IMR-90 (cell line): Measurements from ENCODE around the gene CAMKMT. TPM values are rescaled to one million over a fixed set of nuclear protein-coding genes. Genes with fewer than 3 reads are reported as not detected.

Experiments
- ATAC-seq: fragments of 200-7000 bp; cut with Tn5 transposase; 2 replicates; pipeline ENCODE4 v1.9.1; 2020; ENCODE audit warnings: low read depth, mild to moderate bottlenecking, moderate library complexity
- BruUV-seq: library from RNA; stranded (reverse); fragments of 400-500 nt; replicated peaks from 2 replicates; lab custom pipeline; 2021; lab: Mats Ljungman, UMichigan
- CTCF ChIA-PET: fragments of 300-600 bp; formaldehyde crosslinking; extraction: SDS; loops from one replicate; lab custom pipeline; 2021; ENCODE audit warnings: antibody characterized with exemption; lab: Yijun Ruan, JAX
- POLR2A ChIA-PET: fragments of 300-600 bp; sonication (Branson Sonifier 250); formaldehyde crosslinking; loops from one replicate; lab custom pipeline; 2022; ENCODE audit warnings: antibody characterized with exemption; ENCODE audit not compliant: unreplicated experiment; lab: Charles Lee
- DNase-seq: peaks from one replicate; pipeline ENCODE4 v3.0.0; 2013
- H2AFZ ChIP-seq: replicated peaks from 2 replicates; pipeline ENCODE3; 2013; ENCODE audit warnings: low read length, mild to moderate bottlenecking; ENCODE audit not compliant: poor library complexity
- H2AK5ac ChIP-seq: 2 replicates; pipeline ENCODE4 v1.6.1; 2013; ENCODE audit warnings: low read depth, low read length, inconsistent platforms
- H2AK9ac ChIP-seq: replicated peaks from 2 replicates; pipeline ENCODE3; 2013; ENCODE audit warnings: mild to moderate bottlenecking, low read depth, low read length, moderate library complexity; ENCODE audit not compliant: poor library complexity
- H2BK120ac ChIP-seq: 2 replicates; pipeline ENCODE4 v1.6.1; 2013; ENCODE audit warnings: low read depth, low read length, inconsistent platforms
- H2BK15ac ChIP-seq: 3 replicates; pipeline ENCODE4 v1.6.1; 2013; ENCODE audit warnings: low read depth, low read length, inconsistent platforms
- H2BK20ac ChIP-seq: 2 replicates; pipeline ENCODE4 v1.6.1; 2013; ENCODE audit warnings: low read depth, mild to moderate bottlenecking, inconsistent platforms, low read length, moderate library complexity
- H2BK5ac ChIP-seq: 2 replicates; pipeline ENCODE4 v1.6.1; 2013; ENCODE audit warnings: mild to moderate bottlenecking, low read depth, low read length, inconsistent platforms; ENCODE audit not compliant: poor library complexity, severe bottlenecking
- H3K14ac ChIP-seq: replicated peaks from 2 replicates; pipeline ENCODE4 v1.6.1; 2013; ENCODE audit warnings: low read depth, low read length, inconsistent platforms
- H3K18ac ChIP-seq: 2 replicates; pipeline ENCODE4 v1.6.1; 2013; ENCODE audit warnings: low read depth, low read length, control low read depth
- H3K23ac ChIP-seq: 2 replicates; pipeline ENCODE4 v1.6.1; 2013; ENCODE audit warnings: low read depth, low read length, inconsistent platforms
- H3K27ac ChIP-seq: 2 replicates; pipeline ENCODE4 v1.5.1; 2013; ENCODE audit warnings: mild to moderate bottlenecking, control low read depth, low read length; ENCODE audit not compliant: insufficient read depth
- H3K27me3 ChIP-seq: 2 replicates; pipeline ENCODE4 v1.6.1; 2013; ENCODE audit warnings: low read length; ENCODE audit not compliant: control insufficient read depth, insufficient read depth
- H3K36me3 ChIP-seq: 2 replicates; pipeline ENCODE4 v1.6.1; 2013; ENCODE audit warnings: low read length, mixed read lengths; ENCODE audit not compliant: control insufficient read depth, insufficient read depth
- H3K4ac ChIP-seq: 2 replicates; pipeline ENCODE4 v1.6.1; 2013; ENCODE audit warnings: low read depth, low read length, inconsistent platforms
- H3K4me1 ChIP-seq: 2 replicates; pipeline ENCODE4 v1.6.1; 2013; ENCODE audit warnings: low read length, mixed read lengths; ENCODE audit not compliant: control insufficient read depth, insufficient read depth
- H3K4me2 ChIP-seq: 2 replicates; pipeline ENCODE4 v1.6.1; 2013; ENCODE audit warnings: low read depth, mild to moderate bottlenecking, control low read depth, low read length, moderate library complexity
- H3K4me3 ChIP-seq: 2 replicates; pipeline ENCODE4 v1.5.1; 2013; ENCODE audit warnings: low read depth, mild to moderate bottlenecking, control low read depth, low read length, moderate library complexity; ENCODE audit not compliant: insufficient read depth
- H3K56ac ChIP-seq: 2 replicates; pipeline ENCODE4 v1.6.1; 2013; ENCODE audit warnings: low read length, inconsistent platforms; ENCODE audit not compliant: insufficient read depth; ENCODE audit errors: extremely low read depth
- H3K79me1 ChIP-seq, 2 experiments: 2 replicates each; pipeline ENCODE4 v1.6.1; 2013; ENCODE audit warnings: low read length in 2 of 2, inconsistent platforms in 1 of 2, low read depth in 1 of 2
- H3K9ac ChIP-seq: 2 replicates; pipeline ENCODE4 v1.6.1; 2013; ENCODE audit warnings: low read depth, low read length, control low read depth
- H3K9me1 ChIP-seq: 2 replicates; pipeline ENCODE4 v1.6.1; 2013; ENCODE audit warnings: low read length, inconsistent platforms; ENCODE audit not compliant: insufficient read depth
- H3K9me3 ChIP-seq: 2 replicates; pipeline ENCODE4 v1.6.1; 2013; ENCODE audit warnings: low read length; ENCODE audit not compliant: control insufficient read depth, insufficient read depth
- H4K20me1 ChIP-seq: 2 replicates; pipeline ENCODE4 v1.6.1; 2013; ENCODE audit warnings: low read length, inconsistent platforms; ENCODE audit not compliant: insufficient read depth
- H4K5ac ChIP-seq: 2 replicates; pipeline ENCODE4 v1.6.1; 2013; ENCODE audit warnings: mild to moderate bottlenecking, low read depth, low read length, control low read depth
- H4K8ac ChIP-seq, 2 experiments: 2 replicates each; pipeline ENCODE4 v1.6.1; 2013; ENCODE audit warnings: low read depth in 2 of 2, low read length in 2 of 2, control low read depth in 1 of 2, inconsistent platforms in 1 of 2
- H4K91ac ChIP-seq: 2 replicates; pipeline ENCODE4 v1.6.1; 2013; ENCODE audit warnings: low read depth, low read length, inconsistent platforms; ENCODE audit not compliant: insufficient read depth
- BHLHE40 ChIP-seq: fragments of 150-350 bp; IDR thresholded peaks from 2 replicates; pipeline ENCODE4 v1.6.1; 2016; ENCODE audit warnings: mild to moderate bottlenecking, low read depth, low read length
- CEBPB ChIP-seq: IDR thresholded peaks from 2 replicates; pipeline ENCODE4 v1.6.1; 2012; ENCODE audit warnings: low read depth, low read length, improper control_type of control experiment
- CHD1 ChIP-seq: IDR thresholded peaks from 2 replicates; pipeline ENCODE4 v1.6.1; 2012; ENCODE audit warnings: low read depth, low read length, improper control_type of control experiment
- ELK1 ChIP-seq: fragments of 150-350 bp; IDR thresholded peaks from 2 replicates; pipeline ENCODE4 v1.6.1; 2016; ENCODE audit warnings: low read depth, mild to moderate bottlenecking, low read length, moderate library complexity, borderline replicate concordance
- FOS ChIP-seq: fragments of 150-350 bp; IDR thresholded peaks from 2 replicates; pipeline ENCODE4 v1.6.1; 2016; ENCODE audit warnings: low read depth, low read length
- MAFK ChIP-seq: IDR thresholded peaks from 2 replicates; pipeline ENCODE4 v1.6.1; 2012; ENCODE audit warnings: low read depth, low read length, improper control_type of control experiment
- MAZ ChIP-seq: IDR thresholded peaks from 2 replicates; pipeline ENCODE4 v1.6.1; 2012; ENCODE audit warnings: low read depth, mild to moderate bottlenecking, low read length, improper control_type of control experiment, moderate library complexity, borderline replicate concordance
- MXI1 ChIP-seq: IDR thresholded peaks from 2 replicates; pipeline ENCODE4 v1.6.1; 2012; ENCODE audit warnings: low read depth, mild to moderate bottlenecking, low read length, moderate library complexity, borderline replicate concordance
- NFE2L2 ChIP-seq: fragments of 150-350 bp; IDR thresholded peaks from 2 replicates; pipeline ENCODE4 v1.6.1; 2016; ENCODE audit warnings: low read depth, mild to moderate bottlenecking, low read length
- POLR2A ChIP-seq: IDR thresholded peaks from 2 replicates; pipeline ENCODE4 v1.6.1; 2012; ENCODE audit warnings: mild to moderate bottlenecking, low read depth, low read length
- RAD21 ChIP-seq: IDR thresholded peaks from 2 replicates; pipeline ENCODE4 v1.6.1; 2012; ENCODE audit warnings: low read length, improper control_type of control experiment
- RCOR1 ChIP-seq: IDR thresholded peaks from 2 replicates; pipeline ENCODE4 v1.6.1; 2012; ENCODE audit warnings: mild to moderate bottlenecking, low read length, improper control_type of control experiment; ENCODE audit not compliant: insufficient replicate concordance
- RFX5 ChIP-seq: IDR thresholded peaks from 2 replicates; pipeline ENCODE4 v1.8.0; 2012; ENCODE audit warnings: low read depth, mild to moderate bottlenecking, low read length, moderate library complexity
- SMC3 ChIP-seq: fragments of 150-350 bp; IDR thresholded peaks from 2 replicates; pipeline ENCODE4 v1.6.1; 2016; ENCODE audit warnings: low read depth, mild to moderate bottlenecking, antibody characterized with exemption, low read length, moderate library complexity
- WGBS, 2 experiments: methylation state at CpG; one replicate each; pipeline versions ENCODE4 v1.1.5 to v1.1.7; 2013; ENCODE audit warnings: missing lambda C conversion rate in 2 of 2; ENCODE audit not compliant: insufficient read length in 1 of 2; ENCODE audit errors: extremely low coverage in 2 of 2; 5-methylcytosine and 5-hydroxymethylcytosine counted together
- dilution Hi-C: fragments of 300-500 bp; cut with HindIII; formaldehyde crosslinking; loops from one replicate; pipeline ENCODE4 v1.14.3; 2018; ENCODE audit warnings: low sequenced_read_pairs; ENCODE audit not compliant: unreplicated experiment
- in situ Hi-C: fragments of 300-500 bp; cut with MboI; formaldehyde crosslinking; loops from 3 replicates; pipeline ENCODE4 v1.14.3; 2019; ENCODE audit warnings: low sequenced_read_pairs, inconsistent platforms, mixed read lengths
- intact Hi-C: fragments of 100-400 bp; cut with micrococcal nuclease; formaldehyde crosslinking; loops from 2 replicates; pipeline ENCODE4 v1.10.0; 2022
- polyA plus RNA-seq, 3 experiments: library from polyadenylated mRNA; depleted of rRNA; stranded (reverse); fragments of >200 nt; gene quantifications; 2 replicates each; pipeline ENCODE4 v1.2.3, GENCODE V29; 2012; ENCODE audit warnings: low replicate concordance in 1 of 3
- total RNA-seq: library from RNA; depleted of rRNA; stranded (reverse); fragments of >200 nt; gene quantifications from 2 replicates; pipeline ENCODE4 v1.2.3, GENCODE V29; 2012
- TF ChIP-seq, protein P1 (sequence below): fragments of 150-350 bp; IDR thresholded peaks from 2 replicates; pipeline ENCODE4 v1.6.1; 2017; ENCODE audit warnings: mild to moderate bottlenecking, antibody characterized with exemption, low read length, low read depth
- TF ChIP-seq, protein P2 (sequence below): conservative IDR thresholded peaks from 2 replicates; pipeline ENCODE4 v1.5.1; 2012; ENCODE audit warnings: mild to moderate bottlenecking, low read depth, low read length, improper control_type of control experiment

CAMKMT gene
- total and polyA plus RNA-seq, 2 of the 4 experiments (the other 2 are of a cell fraction): 4.4 to 6.8 TPM

DNA sequence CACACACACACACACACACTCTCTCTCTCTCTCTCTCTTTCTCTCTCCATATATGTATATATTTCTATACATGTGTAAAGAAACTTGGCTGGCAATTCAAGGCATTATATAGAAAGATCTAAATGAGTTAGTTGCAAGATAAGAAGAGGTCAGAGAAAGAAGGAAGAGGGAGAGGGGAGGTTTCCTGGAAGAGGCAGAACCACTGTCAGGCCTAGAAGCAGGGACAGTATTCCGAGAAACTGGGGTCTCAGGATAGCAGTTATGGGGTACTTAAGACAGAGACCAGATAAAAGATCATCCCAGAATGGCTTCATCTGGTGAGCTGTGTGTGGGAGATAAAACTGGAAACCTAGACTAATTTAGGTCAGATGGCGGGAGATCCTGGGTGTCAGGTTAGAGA is 180.8 kb downstream of the CAMKMT start:
- POLR2A ChIA-PET: no interaction called here

More for the DNA sequence above, 180.8 kb downstream of the CAMKMT start:
- DNase-seq (no peak), ATAC-seq (no peak)
- dilution Hi-C loops (no loop called here), in situ Hi-C loops (no loop called here), intact Hi-C loops (no loop called here)
- H4K8ac ChIP-seq: no peak overlapping the region
- H3K27ac ChIP-seq: no peak overlapping the region
- no peaks in the 10 kb centered on the region for H3K9me1 ChIP-seq
- H3K4ac ChIP-seq: no peak overlapping the region
- 63% methylated on average over 1 of the region's 2 CpGs; no CpG with 5 or more reads in 1 of the 2 experiments for WGBS, 2 experiments
- no peaks in the 10 kb centered on the region for H3K27me3 ChIP-seq
- no TSS peak for BruUV-seq
- no peak overlapping the region for H2BK120ac ChIP-seq
- TF ChIP-seq, protein P1, sequence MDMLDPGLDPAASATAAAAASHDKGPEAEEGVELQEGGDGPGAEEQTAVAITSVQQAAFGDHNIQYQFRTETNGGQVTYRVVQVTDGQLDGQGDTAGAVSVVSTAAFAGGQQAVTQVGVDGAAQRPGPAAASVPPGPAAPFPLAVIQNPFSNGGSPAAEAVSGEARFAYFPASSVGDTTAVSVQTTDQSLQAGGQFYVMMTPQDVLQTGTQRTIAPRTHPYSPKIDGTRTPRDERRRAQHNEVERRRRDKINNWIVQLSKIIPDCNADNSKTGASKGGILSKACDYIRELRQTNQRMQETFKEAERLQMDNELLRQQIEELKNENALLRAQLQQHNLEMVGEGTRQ: no peak
- TF ChIP-seq MAZ (no peak), ELK1 (no peak), NFE2L2 (no peak), MAFK (no peak), BHLHE40 (no peak), POLR2A (no peak), FOS (no peak), RAD21 (no peak), RCOR1 (no peak), MXI1 (no peak), CHD1 (no peak), CEBPB (no peak), SMC3 (no peak), RFX5 (no peak)
- TF ChIP-seq, protein P2, sequence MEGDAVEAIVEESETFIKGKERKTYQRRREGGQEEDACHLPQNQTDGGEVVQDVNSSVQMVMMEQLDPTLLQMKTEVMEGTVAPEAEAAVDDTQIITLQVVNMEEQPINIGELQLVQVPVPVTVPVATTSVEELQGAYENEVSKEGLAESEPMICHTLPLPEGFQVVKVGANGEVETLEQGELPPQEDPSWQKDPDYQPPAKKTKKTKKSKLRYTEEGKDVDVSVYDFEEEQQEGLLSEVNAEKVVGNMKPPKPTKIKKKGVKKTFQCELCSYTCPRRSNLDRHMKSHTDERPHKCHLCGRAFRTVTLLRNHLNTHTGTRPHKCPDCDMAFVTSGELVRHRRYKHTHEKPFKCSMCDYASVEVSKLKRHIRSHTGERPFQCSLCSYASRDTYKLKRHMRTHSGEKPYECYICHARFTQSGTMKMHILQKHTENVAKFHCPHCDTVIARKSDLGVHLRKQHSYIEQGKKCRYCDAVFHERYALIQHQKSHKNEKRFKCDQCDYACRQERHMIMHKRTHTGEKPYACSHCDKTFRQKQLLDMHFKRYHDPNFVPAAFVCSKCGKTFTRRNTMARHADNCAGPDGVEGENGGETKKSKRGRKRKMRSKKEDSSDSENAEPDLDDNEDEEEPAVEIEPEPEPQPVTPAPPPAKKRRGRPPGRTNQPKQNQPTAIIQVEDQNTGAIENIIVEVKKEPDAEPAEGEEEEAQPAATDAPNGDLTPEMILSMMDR: no peak
- CTCF ChIA-PET: interaction anchor here (0.6 to 1.4 kb wide), 2 partner anchors 14 to 26 kb away, joined by 3 to 4 read pairs; no protein-coding TSS in a partner anchor
- H2BK15ac ChIP-seq: no peak overlapping the region
- H4K91ac ChIP-seq: no peak overlapping the region
- no peak overlapping the region for H2AFZ ChIP-seq
- no peaks in the 10 kb centered on the region for H4K20me1 ChIP-seq
- no peak overlapping the region for H3K4me2 ChIP-seq
- no peak overlapping the region for H2AK9ac ChIP-seq
- H2AK5ac ChIP-seq: no peak overlapping the region
- H2BK20ac ChIP-seq: no peak overlapping the region
- H3K23ac ChIP-seq: no peak overlapping the region
- H3K36me3 ChIP-seq: no peaks in the 10 kb centered on the region
- H3K9ac ChIP-seq: no peak overlapping the region
- H3K14ac ChIP-seq: no peak overlapping the region
- no peaks in the 10 kb centered on the region for H3K9me3 ChIP-seq
- no peak overlapping the region for H2BK5ac ChIP-seq
- no peak overlapping the region for H3K56ac ChIP-seq
- no peak overlapping the region for H4K5ac ChIP-seq
- H3K79me1 ChIP-seq: no peaks in the 10 kb centered on the region
- H3K4me1 ChIP-seq: no peaks in the 10 kb centered on the region
- H3K4me3 ChIP-seq: no peak overlapping the region
- no peak overlapping the region for H3K18ac ChIP-seq
